Activated T-cell treated with anti-CD3 and anti-CD28 coated beads for 24 hours (primary cell): ENCODE data around the gene CCDC90B.
"Not testable (repeated sequence)": the region's sequence is repeated elsewhere in the genome, so short reads cannot be mapped to it uniquely, and the experiment has no call there.

Source experiments
- DNase-seq: peaks from one replicate; pipeline ENCODE4 v3.0.0-alpha.2; 2020; ENCODE audit warnings: low read depth

CCDC90B gene

DNA sequence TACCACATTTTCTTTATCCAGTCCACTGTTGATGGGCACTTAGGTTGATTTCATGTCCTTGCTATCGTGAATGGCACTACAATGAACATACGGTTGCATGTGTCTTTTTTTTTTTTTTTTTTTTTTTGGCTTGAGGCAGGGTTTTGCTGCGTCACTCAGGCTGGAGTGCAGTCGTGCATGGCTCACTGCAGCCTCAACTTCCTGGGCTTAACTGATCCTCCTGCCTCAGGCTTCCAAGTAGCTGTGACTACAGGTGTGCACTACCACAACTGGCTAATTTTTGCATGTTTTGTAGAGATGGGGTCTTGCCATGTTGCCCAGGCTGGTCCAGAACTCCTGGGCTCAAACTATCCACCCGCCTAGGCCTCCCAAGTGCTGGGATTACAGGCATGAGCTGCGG, 1.5 kb upstream of the CCDC90B start:
- DNase-seq, result no peak

DNA sequence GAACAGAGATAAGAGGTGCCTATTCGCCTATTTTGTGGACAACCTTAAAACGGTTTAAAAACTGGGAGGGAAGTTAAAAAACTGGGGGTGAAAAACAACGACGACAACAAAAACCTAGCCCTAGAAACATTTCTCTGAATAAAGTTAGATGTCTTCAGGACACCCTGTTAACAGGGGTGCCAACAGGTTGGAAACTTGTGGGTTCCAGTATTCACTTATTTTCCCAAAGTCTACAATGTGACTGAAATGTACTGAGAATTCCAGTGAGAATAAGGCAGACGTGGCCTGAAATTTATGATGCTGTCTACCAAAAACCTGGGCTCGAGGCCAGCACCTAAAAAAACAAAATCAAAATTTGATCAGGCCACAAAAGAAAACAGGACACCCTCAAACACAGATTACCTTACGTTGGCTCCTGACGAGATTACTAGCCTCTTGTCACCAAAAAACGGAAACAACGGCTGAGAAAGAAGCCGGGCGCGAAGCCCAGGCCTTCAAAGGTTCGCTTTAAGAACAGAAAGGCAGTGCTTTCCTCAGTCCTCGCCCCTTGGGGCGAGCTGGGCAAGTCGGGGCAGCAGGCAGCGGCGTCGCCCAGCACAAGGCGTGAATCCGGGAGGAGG, 906 bp downstream of the CCDC90B start:
- DNase-seq, result no peak

DNA sequence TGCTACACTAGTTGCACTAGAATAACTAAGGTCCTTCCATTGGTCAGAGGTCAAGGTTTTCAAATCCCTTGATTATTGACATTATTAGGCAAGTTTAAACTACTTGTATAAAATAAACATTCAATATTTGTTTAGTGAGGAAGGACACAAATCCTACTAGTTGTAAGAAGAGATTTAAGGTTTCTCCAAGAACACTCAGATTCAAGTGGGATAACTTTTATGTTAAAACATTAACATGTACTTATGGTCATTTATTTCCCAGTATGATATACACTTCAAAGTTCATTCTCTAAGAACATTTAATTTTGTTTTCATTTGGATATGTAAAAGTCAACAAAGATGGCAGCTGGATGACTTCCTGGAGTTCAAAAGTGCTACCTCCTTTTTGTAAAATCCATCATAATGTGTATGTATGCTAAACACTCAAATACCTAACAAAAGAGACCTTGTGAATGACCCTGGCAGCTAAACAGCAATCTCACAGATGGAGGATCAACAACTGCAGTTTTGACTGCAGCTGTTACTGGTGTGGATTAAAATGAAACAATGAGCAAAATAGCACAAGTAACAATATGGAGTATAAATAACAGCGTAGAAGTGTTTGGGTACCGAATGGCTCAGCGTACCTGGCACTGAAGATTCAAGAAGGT, 1.5 kb downstream of the CCDC90B start:
- DNase-seq, result no peak

DNA sequence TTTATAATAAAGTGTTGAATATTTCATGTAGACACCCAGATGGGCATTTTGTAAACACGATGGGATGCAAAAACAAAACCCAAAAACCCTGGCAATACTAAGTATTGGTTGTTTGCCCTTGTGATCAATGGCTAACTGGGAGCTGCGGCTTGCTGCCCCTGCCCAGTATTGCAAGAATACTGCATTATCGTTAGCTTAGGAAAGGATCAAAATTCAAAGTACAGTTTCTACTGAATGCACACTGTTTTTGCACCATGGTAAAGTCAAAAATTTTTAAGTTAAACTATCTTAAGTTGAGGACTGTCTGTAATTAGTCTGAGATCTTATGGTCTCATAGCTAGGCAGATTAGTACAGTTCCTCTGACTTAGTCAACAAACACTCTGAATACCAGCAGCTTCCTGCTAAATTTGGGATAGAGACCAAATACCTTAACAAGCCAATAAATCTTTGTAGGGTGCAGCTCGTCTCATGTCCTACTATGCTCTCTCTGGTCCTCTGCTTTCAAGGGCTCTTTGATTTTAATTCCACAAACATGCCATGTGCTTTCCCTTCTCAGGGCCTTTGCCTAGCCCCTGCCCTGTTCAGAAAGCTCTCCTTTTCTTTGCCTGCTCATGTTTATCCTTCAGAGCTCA, 4.0 kb downstream of the CCDC90B start:
- DNase-seq, result no peak

DNA sequence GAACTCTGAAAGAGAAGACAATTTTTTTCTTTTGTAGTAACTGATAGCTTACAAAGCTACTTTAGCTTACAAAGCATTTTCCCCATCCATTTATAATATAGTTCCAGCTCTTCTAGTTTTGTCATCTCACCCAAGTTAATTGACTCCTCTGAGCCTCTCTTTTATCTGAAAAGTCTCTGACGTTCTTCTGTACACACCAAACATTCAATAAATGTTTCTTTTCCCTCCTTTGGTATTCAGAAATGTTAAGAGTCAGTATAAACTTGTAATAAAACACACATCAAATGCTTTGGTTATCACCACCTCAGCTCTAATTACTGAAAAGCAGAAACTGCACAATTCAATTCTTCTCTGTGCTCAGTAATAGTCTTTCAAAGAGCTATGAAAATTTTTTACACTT, 5.9 kb downstream of the CCDC90B start:
- no peak for DNase-seq

DNA sequence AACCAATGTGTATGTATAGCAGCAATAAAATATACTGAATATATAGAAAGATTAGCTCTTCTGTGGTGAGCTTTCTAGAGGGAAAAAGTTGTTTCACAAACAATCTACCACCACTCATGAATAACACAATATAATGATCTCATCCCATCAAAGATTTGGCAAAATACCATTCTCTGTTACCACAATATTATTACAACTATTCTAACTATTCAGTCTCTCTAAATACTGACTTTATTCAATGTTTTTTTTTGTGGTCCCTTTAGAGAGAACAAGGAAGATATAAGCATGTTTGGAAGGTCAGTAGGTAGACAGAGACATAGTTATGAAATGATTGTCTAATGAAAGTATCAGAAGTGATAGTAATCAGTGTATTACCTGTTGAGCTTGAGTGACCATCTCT, 7.8 kb downstream of the CCDC90B start:
- DNase-seq, result no peak

DNA sequence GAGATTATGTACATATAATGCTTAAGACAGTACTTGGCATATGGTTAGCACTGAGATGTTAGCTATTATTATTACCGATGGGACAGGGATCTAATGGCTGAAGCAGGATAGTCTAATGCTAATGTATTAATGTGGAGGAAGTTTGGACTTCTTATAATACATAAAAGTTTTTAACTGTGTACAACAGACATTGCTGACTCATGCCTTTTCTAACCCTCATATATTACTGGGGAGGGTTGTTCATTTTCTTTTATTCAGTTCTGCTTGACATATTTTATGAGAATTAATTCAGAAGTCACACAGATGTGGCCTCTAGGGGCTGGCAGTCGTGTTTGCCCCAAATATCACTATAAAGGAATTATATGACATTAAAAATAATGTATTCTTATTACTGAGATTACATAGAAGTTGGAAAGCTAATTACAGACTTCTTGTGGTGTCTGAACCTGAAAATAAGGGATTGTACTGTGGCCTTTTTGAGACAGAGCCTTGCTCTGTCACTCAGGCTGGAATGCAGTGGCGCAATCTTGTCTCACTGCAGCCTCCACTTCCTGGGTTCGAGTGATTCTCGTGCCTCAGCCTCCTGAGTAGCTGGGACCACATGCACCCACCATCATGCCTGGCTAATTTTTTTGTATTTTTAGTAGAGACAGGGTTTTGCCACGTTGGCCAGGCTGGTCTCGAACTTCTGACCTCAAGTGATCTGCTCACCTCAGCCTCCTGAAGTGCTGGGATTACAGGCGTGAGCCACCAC, 10.1 kb downstream of the CCDC90B start:
- no peak for DNase-seq

DNA sequence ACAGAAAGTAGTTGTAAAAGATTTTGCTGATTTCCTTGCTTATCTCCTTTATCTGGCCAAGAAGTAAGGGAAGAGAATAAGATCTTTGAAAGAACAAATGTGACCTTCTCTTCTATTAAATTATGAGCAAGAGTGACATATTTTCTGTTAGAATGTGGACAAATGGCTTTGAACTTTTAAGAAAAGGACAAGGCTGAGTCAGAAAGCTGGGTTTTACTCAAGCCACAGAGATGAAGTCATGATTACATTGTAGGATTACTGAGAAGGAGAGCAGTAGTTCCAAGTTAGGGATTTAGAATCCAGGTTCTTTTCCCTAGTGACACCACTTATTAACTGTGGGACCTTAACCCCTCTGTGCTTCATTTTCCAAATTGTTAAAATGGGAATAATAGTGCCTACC, 13.5 kb downstream of the CCDC90B start:
- no peak for DNase-seq

DNA sequence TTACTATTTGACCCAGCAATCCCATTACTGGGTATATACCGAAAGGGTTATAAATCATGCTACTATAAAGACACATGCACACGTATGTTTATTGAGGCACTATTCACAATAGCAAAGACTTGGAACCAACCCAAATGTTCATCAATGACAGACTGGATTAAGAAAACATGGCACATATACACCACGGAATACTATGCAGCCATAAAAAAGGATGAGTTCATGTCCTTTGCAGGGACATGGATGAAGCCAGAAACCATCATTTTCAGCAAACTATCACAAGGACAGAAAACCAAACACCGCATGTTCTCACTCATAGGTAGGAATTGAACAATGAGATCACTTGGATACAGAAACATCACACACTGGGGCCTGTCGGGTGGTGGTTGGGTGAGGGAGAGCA, 14.4 kb downstream of the CCDC90B start:
- not testable (repeated sequence) for DNase-seq

DNA sequence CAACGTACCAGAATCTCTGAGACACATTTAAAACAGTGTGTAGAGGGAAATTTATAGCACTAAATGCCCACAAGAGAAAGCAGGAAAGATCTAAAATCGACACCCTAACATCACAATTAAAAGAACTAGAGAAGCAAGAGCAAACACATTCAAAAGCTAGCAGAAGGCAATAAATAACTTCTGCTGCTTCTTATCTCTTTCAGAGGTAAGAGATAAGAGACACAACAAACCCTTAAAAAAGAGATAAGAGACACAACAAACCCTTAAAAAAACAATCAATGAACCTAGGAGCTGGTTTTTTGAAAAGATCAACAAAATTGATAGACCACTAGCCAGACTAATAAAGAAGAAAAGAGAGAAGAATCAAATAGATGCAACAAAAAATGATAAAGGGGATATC, 17.1 kb downstream of the CCDC90B start:
- not testable (repeated sequence) for DNase-seq

DNA sequence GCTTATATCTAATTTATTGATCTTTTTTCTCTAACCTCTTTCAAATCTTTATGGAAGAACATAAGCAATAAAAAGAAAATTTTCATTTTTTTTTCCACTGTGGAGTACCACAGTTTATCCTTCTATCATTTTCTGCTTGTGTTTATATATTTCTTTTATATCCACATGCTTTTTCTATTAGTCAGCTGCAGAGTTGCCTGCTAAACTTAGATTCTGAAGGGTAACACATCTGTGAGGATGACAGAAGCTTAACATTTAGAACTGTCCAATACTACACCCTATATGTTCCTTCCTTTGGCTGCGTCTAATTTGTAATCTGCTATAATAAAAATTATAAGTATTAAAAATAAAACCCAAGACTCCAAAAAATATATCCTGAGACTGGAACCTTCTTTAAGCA, 20.8 kb downstream of the CCDC90B start:
- no peak for DNase-seq

DNA sequence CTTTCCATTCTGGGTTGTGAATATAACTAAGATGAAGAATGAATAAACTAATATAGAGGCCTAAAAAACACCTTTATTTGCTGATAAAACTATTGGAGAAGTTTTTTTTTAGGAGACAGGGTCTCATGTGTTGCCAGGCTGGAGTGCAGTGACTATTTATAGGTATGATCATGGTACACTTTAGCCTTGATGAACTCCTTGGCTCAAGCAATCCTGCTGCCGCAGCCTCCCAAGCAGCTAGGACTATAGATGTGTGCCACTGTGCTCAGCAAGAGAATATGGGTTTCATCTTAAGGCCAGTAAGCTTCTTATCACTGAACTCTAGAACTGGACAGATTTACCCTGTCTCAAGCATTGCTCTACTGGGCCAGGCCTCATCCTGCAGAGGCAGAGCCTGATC, 26.6 kb downstream of the CCDC90B start:
- no peak for DNase-seq

DNA sequence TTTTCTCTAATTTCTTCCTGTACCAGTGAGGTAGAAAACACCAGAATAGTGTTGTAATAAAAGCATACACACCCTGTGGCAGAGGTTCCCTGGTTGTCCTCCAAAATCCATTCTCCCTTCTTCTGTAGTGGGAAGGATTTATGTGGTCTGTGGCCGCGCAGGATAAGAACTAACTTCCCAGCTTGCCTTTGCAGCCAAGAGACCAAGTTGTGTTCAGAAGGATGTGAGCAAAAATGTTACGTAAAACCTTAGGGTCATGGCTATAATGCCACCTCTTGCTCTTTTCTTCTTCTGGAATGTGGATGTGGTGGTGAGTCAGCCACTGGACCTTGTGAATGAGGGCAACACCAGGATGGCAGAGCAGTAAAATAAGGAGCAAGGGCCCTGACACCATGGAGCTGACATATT, 28.4 kb downstream of the CCDC90B start:
- DNase-seq, result no peak

DNA sequence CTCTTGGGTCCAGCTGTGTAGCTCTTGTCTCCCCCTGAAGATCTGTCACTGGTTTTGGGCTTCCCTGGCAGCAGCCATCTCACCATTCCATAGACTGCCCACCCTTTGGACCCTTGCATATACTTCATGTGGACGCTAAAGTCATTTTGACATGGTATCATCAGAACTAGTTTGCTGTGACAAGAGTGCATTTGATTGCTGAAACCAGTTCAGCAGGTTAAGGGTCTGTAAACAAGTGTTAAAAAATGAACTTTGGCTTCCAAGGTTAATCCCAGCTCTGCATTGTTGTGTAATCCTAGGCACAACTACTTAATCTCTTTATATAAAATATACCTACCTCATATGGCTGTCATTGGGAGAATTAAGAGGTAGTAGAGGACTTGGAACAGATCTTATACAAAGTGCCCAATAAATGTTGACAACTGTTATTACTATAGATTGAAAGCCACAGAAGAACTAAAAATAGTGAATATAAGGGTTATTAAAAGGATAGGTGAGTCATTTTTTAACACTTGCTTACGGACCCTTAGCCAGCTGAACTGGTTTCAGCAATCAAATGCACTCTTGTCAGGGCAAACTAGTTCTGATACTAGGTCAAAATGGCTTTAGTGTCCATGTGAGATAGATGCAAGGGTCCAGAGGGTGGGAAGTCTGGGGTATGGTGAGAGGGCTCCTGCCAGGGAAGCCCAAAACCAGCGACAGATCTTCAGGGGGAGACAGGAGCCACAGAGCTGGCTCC, 29.4 kb downstream of the CCDC90B start:
- no peak for DNase-seq

DNA sequence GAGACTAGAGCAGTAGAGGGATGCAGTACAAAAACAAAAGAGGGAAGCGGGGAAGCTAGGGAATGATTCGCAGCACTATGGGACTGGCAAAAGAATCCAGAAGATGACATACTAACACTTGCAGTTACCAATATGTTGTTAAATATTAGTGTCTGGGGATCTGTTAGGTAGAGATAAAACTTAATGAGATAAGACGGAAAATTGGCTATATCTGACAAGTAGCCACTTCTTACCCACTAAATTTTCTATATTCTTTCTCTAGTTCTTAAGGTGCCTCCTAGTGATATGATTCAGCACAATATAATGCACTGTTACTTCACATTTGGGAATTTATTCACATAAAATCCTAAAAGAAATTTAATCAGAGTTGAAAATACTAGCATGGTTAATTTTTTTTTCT, 30.8 kb downstream of the CCDC90B start:
- DNase-seq, result no peak

DNA sequence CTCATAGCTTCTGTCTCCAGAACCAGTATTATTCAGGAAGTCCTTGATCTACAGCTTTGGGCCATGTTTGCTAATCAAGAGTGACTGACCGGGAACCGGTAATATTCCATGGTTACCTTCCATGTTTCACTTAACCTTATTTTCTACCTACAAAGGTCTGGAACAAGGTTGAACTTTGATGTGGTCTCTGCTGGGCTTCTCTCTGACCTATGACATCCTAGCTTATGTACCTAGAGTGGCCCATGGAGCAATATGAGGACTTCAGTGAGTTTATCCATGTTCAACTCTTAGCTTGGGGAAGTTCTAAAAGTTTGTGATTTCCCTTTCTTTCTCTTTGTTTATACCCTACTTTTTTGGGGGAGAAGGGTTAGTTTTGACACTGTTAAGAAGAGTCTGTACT, 33.2 kb downstream of the CCDC90B start:
- DNase-seq, result no peak

DNA sequence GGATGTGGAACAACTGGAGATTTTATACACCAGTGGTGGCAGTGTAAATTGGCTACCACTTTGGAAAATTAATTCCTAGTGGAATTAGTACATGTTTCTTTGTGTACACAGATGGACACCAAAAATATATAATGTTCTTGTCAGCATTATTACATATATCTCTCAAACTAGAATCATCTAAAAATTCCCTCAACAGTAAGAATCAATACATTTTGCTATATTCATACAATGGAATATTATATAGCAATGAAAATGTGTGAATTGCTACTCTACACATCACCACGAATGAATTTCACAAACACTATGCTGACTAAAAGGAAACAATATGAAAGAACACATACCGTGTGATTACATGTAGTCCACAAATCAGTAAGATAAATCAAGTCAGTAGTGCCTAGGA, 33.9 kb downstream of the CCDC90B start:
- DNase-seq, result no peak

DNA sequence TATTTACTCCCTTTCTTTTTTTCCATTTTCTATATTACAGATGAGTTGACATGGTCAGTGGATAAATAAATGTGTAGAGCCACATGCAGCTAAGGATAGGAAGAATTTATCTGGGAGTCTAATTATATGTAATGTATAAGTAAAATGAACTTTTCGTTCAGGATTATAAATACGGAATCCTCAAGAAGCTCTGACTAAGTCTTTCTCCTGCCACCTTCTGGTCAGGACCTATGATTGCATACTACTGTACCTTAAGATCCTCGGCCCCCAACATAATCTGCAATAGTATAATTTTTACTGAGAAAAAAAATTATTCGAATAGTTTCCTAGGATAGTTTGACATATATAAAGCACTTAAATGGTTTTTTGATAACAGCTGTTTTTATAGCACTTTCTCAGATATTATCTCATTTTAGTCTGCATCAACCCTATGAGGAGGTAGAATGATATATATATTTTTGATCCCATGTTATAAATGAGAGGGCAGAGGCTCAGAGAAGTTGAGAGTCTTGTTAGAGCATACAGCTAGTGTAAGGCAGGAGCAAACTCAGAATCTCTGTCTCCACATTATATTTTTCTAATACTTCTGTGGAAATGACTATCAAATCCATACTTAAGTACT, 36.1 kb downstream of the CCDC90B start:
- DNase-seq, result no peak

DNA sequence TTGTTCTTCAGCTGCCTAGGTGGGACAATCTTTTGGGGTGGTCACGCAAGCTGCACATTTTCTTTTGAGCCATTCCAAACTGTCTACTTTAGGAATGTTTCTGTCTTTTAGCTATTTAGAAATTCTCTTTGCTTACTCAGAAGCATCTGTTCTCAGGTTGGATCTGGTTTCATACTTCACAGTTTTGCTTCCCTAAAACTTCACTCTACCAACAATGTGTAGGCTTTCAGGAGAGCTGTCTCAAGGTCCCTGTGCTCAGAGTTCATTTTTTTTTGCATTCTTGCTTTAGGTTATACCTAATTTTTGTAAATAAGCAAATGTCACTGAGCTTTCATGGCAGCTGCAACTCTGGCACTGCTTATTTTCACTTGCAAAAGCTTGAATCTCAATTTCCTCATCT, 36.7 kb downstream of the CCDC90B start:
- DNase-seq, result no peak

DNA sequence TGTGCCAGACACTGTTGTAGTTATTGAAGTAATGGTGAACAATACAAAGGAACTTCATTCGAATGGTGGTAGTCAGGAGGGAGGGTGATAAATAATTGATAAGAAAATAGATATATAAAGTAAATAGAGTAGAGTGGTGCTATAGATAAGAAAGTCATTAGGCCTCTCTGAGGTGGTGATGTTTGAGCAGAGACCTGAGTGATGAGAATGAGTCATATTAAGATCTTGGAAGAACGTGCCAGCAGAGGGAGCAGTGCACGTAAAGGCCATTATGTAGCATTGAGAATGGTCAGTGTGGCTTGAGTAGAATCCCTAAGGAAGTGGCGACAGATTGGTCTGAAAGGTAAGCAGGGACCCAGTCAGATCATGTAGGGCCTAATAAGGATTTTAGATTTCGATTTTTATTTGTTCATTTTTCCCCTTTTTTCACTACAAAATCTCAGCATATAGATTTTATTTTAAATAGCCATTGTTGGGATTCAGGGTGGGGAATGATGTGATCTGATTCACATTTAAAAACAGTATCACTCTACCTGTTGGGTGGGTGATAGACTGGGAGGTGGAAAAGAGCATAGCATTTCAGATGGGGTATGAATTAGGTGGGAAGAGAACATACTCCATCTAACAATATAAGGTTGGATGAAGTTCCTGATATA, 44.7 kb downstream of the CCDC90B start:
- DNase-seq, result no peak

DNA sequence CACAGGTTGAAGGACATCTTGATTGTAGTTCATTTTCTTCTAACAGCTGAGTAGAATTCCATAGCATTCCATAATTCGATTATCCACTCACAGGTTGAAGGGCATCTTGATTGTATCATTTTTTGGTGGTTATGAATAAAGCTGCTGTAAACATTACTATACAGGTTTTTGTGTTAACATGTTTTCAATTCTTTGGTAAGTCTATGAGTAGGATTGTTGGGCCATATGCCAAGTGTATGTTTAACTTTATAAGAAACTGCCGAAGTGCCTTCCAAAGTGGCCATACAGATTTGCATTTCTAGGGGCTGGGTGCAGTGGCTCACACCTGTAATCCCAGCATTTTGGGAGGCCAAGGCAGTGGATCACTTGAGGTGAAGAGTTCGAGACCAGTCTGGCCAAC, 48.1 kb downstream of the CCDC90B start:
- DNase-seq, result no peak
